Measurements from ENCODE around the gene TLR8.

The TLR8 gene

DNA sequence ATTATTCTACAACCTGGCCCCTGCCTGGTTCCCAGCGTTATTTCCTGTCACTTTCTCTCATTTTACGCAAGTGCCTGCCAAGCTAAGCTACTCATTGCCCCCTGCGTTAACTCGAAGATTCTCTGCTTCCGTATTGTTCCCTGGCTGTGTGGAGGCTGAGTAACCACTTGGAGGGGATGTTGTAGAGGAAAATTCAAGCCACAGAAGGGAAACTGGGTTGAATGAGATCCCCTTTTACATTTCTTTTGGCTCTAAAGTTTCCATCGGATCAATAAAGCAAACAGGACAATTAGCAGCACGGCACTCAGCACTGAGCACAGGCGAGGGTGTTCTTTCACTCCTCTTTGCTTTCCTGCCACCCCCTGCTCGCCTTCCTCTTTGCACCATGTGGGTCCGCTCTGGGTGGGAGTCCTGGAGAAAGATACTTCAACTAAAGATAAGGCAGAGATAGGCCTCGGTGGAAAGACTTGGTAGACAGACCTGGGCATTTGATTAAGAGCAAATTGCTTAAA, 64.3 kb downstream of the TLR8 start:
- DNase-seq = no peak

DNA sequence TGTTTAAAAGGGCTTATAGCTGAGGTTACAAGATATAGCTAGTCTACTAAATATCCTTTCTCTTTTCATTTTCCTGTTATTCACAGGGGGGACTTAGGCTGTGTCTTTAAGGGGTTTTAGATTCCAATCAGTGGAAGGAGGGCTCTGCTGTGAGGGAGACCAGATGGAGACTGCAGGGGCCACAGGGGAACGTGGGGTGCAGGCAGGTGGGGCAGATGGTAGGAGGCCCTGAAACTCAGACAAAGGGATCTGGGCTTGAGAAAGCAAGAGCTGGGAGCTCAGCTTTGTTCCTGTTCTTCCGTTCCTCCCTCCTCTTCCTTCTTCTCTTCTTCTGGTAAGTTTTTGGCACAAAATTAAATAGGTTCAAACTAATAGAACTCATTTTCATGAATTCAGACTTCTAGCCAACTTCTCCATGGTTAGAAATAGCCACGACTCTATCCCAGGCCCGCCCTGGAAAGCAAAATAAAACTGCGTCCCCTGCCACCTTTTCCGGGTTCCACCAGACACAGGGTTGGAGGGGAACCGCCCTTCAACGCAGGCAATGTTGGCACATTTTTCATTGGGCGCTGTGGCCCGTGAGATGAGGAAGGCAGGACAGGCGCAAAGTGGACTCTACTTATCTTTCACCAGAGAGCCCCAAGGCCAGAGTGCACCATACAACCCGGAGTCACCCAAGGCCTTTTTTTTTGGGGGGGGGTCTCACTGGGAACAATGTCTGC, 65.0 kb downstream of the TLR8 start:
- no peak for DNase-seq

GRCh38 chrX:12972243-12972642, 65.8 kb downstream of the TLR8 start:
- no peak for DNase-seq

All from activated effector memory CD4-positive, alpha-beta T cell treated with Interleukin-2 at 50 U/mL for 16 hours (primary cell).